IMR-90 (cell line): Measurements from ENCODE around the gene AHSA1. TPM values are rescaled to one million over a fixed set of nuclear protein-coding genes. Genes with fewer than 3 reads are reported as not detected.

Source experiments
- ATAC-seq: fragments of 200-7000 bp; cut with Tn5 transposase; 2 replicates; pipeline ENCODE4 v1.9.1; 2020; ENCODE audit warnings: low read depth, mild to moderate bottlenecking, moderate library complexity
- BruUV-seq: library from RNA; stranded (reverse); fragments of 400-500 nt; replicated peaks from 2 replicates; lab custom pipeline; 2021; lab: Mats Ljungman, UMichigan
- CTCF ChIA-PET: fragments of 300-600 bp; formaldehyde crosslinking; extraction: SDS; loops from one replicate; lab custom pipeline; 2021; ENCODE audit warnings: antibody characterized with exemption; lab: Yijun Ruan, JAX
- POLR2A ChIA-PET: fragments of 300-600 bp; sonication (Branson Sonifier 250); formaldehyde crosslinking; loops from one replicate; lab custom pipeline; 2022; ENCODE audit warnings: antibody characterized with exemption; ENCODE audit not compliant: unreplicated experiment; lab: Charles Lee
- DNase-seq: peaks from one replicate; pipeline ENCODE4 v3.0.0; 2013
- H2AFZ ChIP-seq: replicated peaks from 2 replicates; pipeline ENCODE3; 2013; ENCODE audit warnings: low read length, mild to moderate bottlenecking; ENCODE audit not compliant: poor library complexity
- H2AK5ac ChIP-seq: 2 replicates; pipeline ENCODE4 v1.6.1; 2013; ENCODE audit warnings: low read depth, low read length, inconsistent platforms
- H2AK9ac ChIP-seq: replicated peaks from 2 replicates; pipeline ENCODE3; 2013; ENCODE audit warnings: mild to moderate bottlenecking, low read depth, low read length, moderate library complexity; ENCODE audit not compliant: poor library complexity
- H2BK120ac ChIP-seq: 2 replicates; pipeline ENCODE4 v1.6.1; 2013; ENCODE audit warnings: low read depth, low read length, inconsistent platforms
- H2BK15ac ChIP-seq: 3 replicates; pipeline ENCODE4 v1.6.1; 2013; ENCODE audit warnings: low read depth, low read length, inconsistent platforms
- H2BK20ac ChIP-seq: 2 replicates; pipeline ENCODE4 v1.6.1; 2013; ENCODE audit warnings: low read depth, mild to moderate bottlenecking, inconsistent platforms, low read length, moderate library complexity
- H2BK5ac ChIP-seq: 2 replicates; pipeline ENCODE4 v1.6.1; 2013; ENCODE audit warnings: mild to moderate bottlenecking, low read depth, low read length, inconsistent platforms; ENCODE audit not compliant: poor library complexity, severe bottlenecking
- H3K14ac ChIP-seq: replicated peaks from 2 replicates; pipeline ENCODE4 v1.6.1; 2013; ENCODE audit warnings: low read depth, low read length, inconsistent platforms
- H3K18ac ChIP-seq: 2 replicates; pipeline ENCODE4 v1.6.1; 2013; ENCODE audit warnings: low read depth, low read length, control low read depth
- H3K23ac ChIP-seq: 2 replicates; pipeline ENCODE4 v1.6.1; 2013; ENCODE audit warnings: low read depth, low read length, inconsistent platforms
- H3K27ac ChIP-seq: 2 replicates; pipeline ENCODE4 v1.5.1; 2013; ENCODE audit warnings: mild to moderate bottlenecking, control low read depth, low read length; ENCODE audit not compliant: insufficient read depth
- H3K27me3 ChIP-seq: 2 replicates; pipeline ENCODE4 v1.6.1; 2013; ENCODE audit warnings: low read length; ENCODE audit not compliant: control insufficient read depth, insufficient read depth
- H3K36me3 ChIP-seq: 2 replicates; pipeline ENCODE4 v1.6.1; 2013; ENCODE audit warnings: low read length, mixed read lengths; ENCODE audit not compliant: control insufficient read depth, insufficient read depth
- H3K4ac ChIP-seq: 2 replicates; pipeline ENCODE4 v1.6.1; 2013; ENCODE audit warnings: low read depth, low read length, inconsistent platforms
- H3K4me1 ChIP-seq: 2 replicates; pipeline ENCODE4 v1.6.1; 2013; ENCODE audit warnings: low read length, mixed read lengths; ENCODE audit not compliant: control insufficient read depth, insufficient read depth
- H3K4me2 ChIP-seq: 2 replicates; pipeline ENCODE4 v1.6.1; 2013; ENCODE audit warnings: low read depth, mild to moderate bottlenecking, control low read depth, low read length, moderate library complexity
- H3K4me3 ChIP-seq: 2 replicates; pipeline ENCODE4 v1.5.1; 2013; ENCODE audit warnings: low read depth, mild to moderate bottlenecking, control low read depth, low read length, moderate library complexity; ENCODE audit not compliant: insufficient read depth
- H3K56ac ChIP-seq: 2 replicates; pipeline ENCODE4 v1.6.1; 2013; ENCODE audit warnings: low read length, inconsistent platforms; ENCODE audit not compliant: insufficient read depth; ENCODE audit errors: extremely low read depth
- H3K79me1 ChIP-seq, 2 experiments: 2 replicates each; pipeline ENCODE4 v1.6.1; 2013; ENCODE audit warnings: low read length in 2 of 2, inconsistent platforms in 1 of 2, low read depth in 1 of 2
- H3K9ac ChIP-seq: 2 replicates; pipeline ENCODE4 v1.6.1; 2013; ENCODE audit warnings: low read depth, low read length, control low read depth
- H3K9me1 ChIP-seq: 2 replicates; pipeline ENCODE4 v1.6.1; 2013; ENCODE audit warnings: low read length, inconsistent platforms; ENCODE audit not compliant: insufficient read depth
- H3K9me3 ChIP-seq: 2 replicates; pipeline ENCODE4 v1.6.1; 2013; ENCODE audit warnings: low read length; ENCODE audit not compliant: control insufficient read depth, insufficient read depth
- H4K20me1 ChIP-seq: 2 replicates; pipeline ENCODE4 v1.6.1; 2013; ENCODE audit warnings: low read length, inconsistent platforms; ENCODE audit not compliant: insufficient read depth
- H4K5ac ChIP-seq: 2 replicates; pipeline ENCODE4 v1.6.1; 2013; ENCODE audit warnings: mild to moderate bottlenecking, low read depth, low read length, control low read depth
- H4K8ac ChIP-seq, 2 experiments: 2 replicates each; pipeline ENCODE4 v1.6.1; 2013; ENCODE audit warnings: low read depth in 2 of 2, low read length in 2 of 2, control low read depth in 1 of 2, inconsistent platforms in 1 of 2
- H4K91ac ChIP-seq: 2 replicates; pipeline ENCODE4 v1.6.1; 2013; ENCODE audit warnings: low read depth, low read length, inconsistent platforms; ENCODE audit not compliant: insufficient read depth
- CHD1 ChIP-seq: IDR thresholded peaks from 2 replicates; pipeline ENCODE4 v1.6.1; 2012; ENCODE audit warnings: low read depth, low read length, improper control_type of control experiment
- ELK1 ChIP-seq: fragments of 150-350 bp; IDR thresholded peaks from 2 replicates; pipeline ENCODE4 v1.6.1; 2016; ENCODE audit warnings: low read depth, mild to moderate bottlenecking, low read length, moderate library complexity, borderline replicate concordance
- FOS ChIP-seq: fragments of 150-350 bp; IDR thresholded peaks from 2 replicates; pipeline ENCODE4 v1.6.1; 2016; ENCODE audit warnings: low read depth, low read length
- MXI1 ChIP-seq: IDR thresholded peaks from 2 replicates; pipeline ENCODE4 v1.6.1; 2012; ENCODE audit warnings: low read depth, mild to moderate bottlenecking, low read length, moderate library complexity, borderline replicate concordance
- NFE2L2 ChIP-seq: fragments of 150-350 bp; IDR thresholded peaks from 2 replicates; pipeline ENCODE4 v1.6.1; 2016; ENCODE audit warnings: low read depth, mild to moderate bottlenecking, low read length
- POLR2A ChIP-seq: IDR thresholded peaks from 2 replicates; pipeline ENCODE4 v1.6.1; 2012; ENCODE audit warnings: mild to moderate bottlenecking, low read depth, low read length
- RFX5 ChIP-seq: IDR thresholded peaks from 2 replicates; pipeline ENCODE4 v1.8.0; 2012; ENCODE audit warnings: low read depth, mild to moderate bottlenecking, low read length, moderate library complexity
- WGBS, 2 experiments: methylation state at CpG; one replicate each; pipeline versions ENCODE4 v1.1.5 to v1.1.7; 2013; ENCODE audit warnings: missing lambda C conversion rate in 2 of 2; ENCODE audit not compliant: insufficient read length in 1 of 2; ENCODE audit errors: extremely low coverage in 2 of 2; 5-methylcytosine and 5-hydroxymethylcytosine counted together
- dilution Hi-C: fragments of 300-500 bp; cut with HindIII; formaldehyde crosslinking; loops from one replicate; pipeline ENCODE4 v1.14.3; 2018; ENCODE audit warnings: low sequenced_read_pairs; ENCODE audit not compliant: unreplicated experiment
- in situ Hi-C: fragments of 300-500 bp; cut with MboI; formaldehyde crosslinking; loops from 3 replicates; pipeline ENCODE4 v1.14.3; 2019; ENCODE audit warnings: low sequenced_read_pairs, inconsistent platforms, mixed read lengths
- intact Hi-C: fragments of 100-400 bp; cut with micrococcal nuclease; formaldehyde crosslinking; loops from 2 replicates; pipeline ENCODE4 v1.10.0; 2022
- polyA plus RNA-seq, 3 experiments: library from polyadenylated mRNA; depleted of rRNA; stranded (reverse); fragments of >200 nt; gene quantifications; 2 replicates each; pipeline ENCODE4 v1.2.3, GENCODE V29; 2012; ENCODE audit warnings: low replicate concordance in 1 of 3
- total RNA-seq: library from RNA; depleted of rRNA; stranded (reverse); fragments of >200 nt; gene quantifications from 2 replicates; pipeline ENCODE4 v1.2.3, GENCODE V29; 2012

AHSA1 gene
- total and polyA plus RNA-seq, 2 of the 4 experiments (the other 2 are of a cell fraction) = 166 to 252 TPM

GRCh38 chr14:77436042-77436441 lies 21.9 kb upstream of the AHSA1 start:
- TF ChIP-seq CHD1 = no peak
- no peak for TF ChIP-seq FOS
- no peak for TF ChIP-seq MXI1
- no peak for TF ChIP-seq NFE2L2
- no peak for TF ChIP-seq POLR2A
- no peak for TF ChIP-seq ELK1
- TF ChIP-seq RFX5 = no peak
- Histone ChIP-seq H4K5ac (no peak overlapping the region), H2BK15ac (no peak overlapping the region), H3K9ac (no peak overlapping the region), H2BK120ac (no peak overlapping the region), H2AFZ (no peak overlapping the region), H4K8ac (no peak overlapping the region), H3K4me3 (no peak overlapping the region), H2BK5ac (no peak overlapping the region), H4K20me1 (no peaks in the 10 kb centered on the region), H4K91ac (no peak overlapping the region), H3K4ac (no peak overlapping the region), H3K9me3 (no peaks in the 10 kb centered on the region), H3K18ac (no peak overlapping the region), H3K23ac (no peak overlapping the region), H3K9me1 (peaks cover 2% of the 10 kb centered on the region; the same call in 1 of the 2 replicates), H3K27ac (no peak overlapping the region), H3K27me3 (no peaks in the 10 kb centered on the region), H3K14ac (no peak overlapping the region), H2AK9ac (no peak overlapping the region), H2AK5ac (no peak overlapping the region), H3K4me1 (no peaks in the 10 kb centered on the region), H2BK20ac (no peak overlapping the region), H3K36me3 (peaks cover 31% of the 10 kb centered on the region), H3K56ac (no peak overlapping the region), H3K4me2 (no peak overlapping the region), H3K79me1 (no peaks in the 10 kb centered on the region; a peak in 1 of 4 replicates)
- CTCF ChIA-PET = no interaction called here
- intact Hi-C loops = no loop called here
- POLR2A ChIA-PET = no interaction called here
- no peak for DNase-seq
- dilution Hi-C loops = no loop called here
- in situ Hi-C loops = no loop called here
- no CpG with 5 or more reads among the region's 3 CpGs for WGBS, 2 experiments
- ATAC-seq = no peak
- BruUV-seq = no TSS peak
